Lower leg skin (tissue), 4 donors: ENCODE data around the gene FYCO1. TPM values are rescaled to one million over a fixed set of nuclear protein-coding genes. Genes with fewer than 3 reads are reported as not detected.

ENCODE experiments used
- DNase-seq, 2 donors: peaks; one replicate each; pipeline ENCODE4 v3.0.0-alpha.2; 2019; ENCODE audit warnings: low spot score in 2 of 2
- H3K4me3 ChIP-seq: fragments of 200-600 bp; sonication (generic); 2 replicates; pipeline ENCODE4 v1.5.1; 2017; ENCODE audit warnings: mild to moderate bottlenecking, low read depth; ENCODE audit not compliant: poor library complexity, severe bottlenecking
- POLR2A ChIP-seq, 2 donors: fragments of 450-650 bp; IDR thresholded peaks; one replicate each; pipeline ENCODE4 v1.6.1; 2016 to 2017; ENCODE audit warnings: antibody characterized with exemption in 2 of 2, mild to moderate bottlenecking in 1 of 2, moderate library complexity in 1 of 2
- WGBS, 2 donors: methylation state at CpG; one replicate each; pipeline ENCODE4 v1.1.5; 2018; 5-methylcytosine and 5-hydroxymethylcytosine counted together
- intact Hi-C: fragments of 100-400 bp; cut with DNase I; formaldehyde crosslinking; loops from one replicate; pipeline ENCODE4 v1.15.0; 2023; ENCODE audit warnings: low total_unique reads
- total RNA-seq, 4 donors: library from RNA; depleted of rRNA; stranded (reverse); fragments of >200 nt; gene quantifications; one replicate each; pipeline ENCODE4 v1.1.0, GENCODE V29; 2016
- TF ChIP-seq, protein P1 (sequence below), 3 donors: fragments of 450-650 bp; IDR thresholded peaks; one replicate each; pipeline ENCODE4 v1.5.1; 2016; ENCODE audit warnings: antibody characterized with exemption in 3 of 3, mild to moderate bottlenecking in 3 of 3, moderate library complexity in 2 of 3

FYCO1 gene
- total RNA-seq, 4 donors from 2014 or later, result 35.0 to 57.0 (median 51.3) TPM

DNA sequence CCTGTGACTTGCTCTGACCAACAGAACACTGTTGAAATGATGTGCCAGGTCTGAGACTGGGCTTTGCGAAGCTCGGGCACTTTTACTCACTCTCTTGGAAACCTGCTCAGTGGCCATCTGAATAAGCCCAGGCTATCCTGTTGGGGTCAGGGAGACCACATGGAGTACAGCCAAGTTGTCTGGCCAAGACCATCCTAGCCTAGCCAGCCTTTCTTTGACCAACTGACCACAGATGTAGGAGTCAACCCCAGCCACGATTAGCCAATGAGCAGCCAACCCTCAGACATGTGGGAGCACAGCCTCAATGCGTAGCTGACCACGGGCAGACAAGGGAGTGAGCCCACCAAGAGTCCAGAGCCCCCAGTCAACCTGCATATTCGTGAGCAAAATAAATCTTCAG is 83.2 kb downstream of the FYCO1 start:
- peak in 1 of 2 donors; percentile 61 for DNase-seq
- no peak overlapping the region for H3K4me3 ChIP-seq
- intact Hi-C loops, result no loop called here
- TF ChIP-seq POLR2A (IDR thresholded peaks at IDR 0.05), result no peak
- TF ChIP-seq, protein P1, sequence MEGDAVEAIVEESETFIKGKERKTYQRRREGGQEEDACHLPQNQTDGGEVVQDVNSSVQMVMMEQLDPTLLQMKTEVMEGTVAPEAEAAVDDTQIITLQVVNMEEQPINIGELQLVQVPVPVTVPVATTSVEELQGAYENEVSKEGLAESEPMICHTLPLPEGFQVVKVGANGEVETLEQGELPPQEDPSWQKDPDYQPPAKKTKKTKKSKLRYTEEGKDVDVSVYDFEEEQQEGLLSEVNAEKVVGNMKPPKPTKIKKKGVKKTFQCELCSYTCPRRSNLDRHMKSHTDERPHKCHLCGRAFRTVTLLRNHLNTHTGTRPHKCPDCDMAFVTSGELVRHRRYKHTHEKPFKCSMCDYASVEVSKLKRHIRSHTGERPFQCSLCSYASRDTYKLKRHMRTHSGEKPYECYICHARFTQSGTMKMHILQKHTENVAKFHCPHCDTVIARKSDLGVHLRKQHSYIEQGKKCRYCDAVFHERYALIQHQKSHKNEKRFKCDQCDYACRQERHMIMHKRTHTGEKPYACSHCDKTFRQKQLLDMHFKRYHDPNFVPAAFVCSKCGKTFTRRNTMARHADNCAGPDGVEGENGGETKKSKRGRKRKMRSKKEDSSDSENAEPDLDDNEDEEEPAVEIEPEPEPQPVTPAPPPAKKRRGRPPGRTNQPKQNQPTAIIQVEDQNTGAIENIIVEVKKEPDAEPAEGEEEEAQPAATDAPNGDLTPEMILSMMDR (IDR thresholded peaks at IDR 0.05), result no peak
- WGBS, 2 donors, result 92 to 96% methylated on average over 6 of the region's 6 CpGs

DNA sequence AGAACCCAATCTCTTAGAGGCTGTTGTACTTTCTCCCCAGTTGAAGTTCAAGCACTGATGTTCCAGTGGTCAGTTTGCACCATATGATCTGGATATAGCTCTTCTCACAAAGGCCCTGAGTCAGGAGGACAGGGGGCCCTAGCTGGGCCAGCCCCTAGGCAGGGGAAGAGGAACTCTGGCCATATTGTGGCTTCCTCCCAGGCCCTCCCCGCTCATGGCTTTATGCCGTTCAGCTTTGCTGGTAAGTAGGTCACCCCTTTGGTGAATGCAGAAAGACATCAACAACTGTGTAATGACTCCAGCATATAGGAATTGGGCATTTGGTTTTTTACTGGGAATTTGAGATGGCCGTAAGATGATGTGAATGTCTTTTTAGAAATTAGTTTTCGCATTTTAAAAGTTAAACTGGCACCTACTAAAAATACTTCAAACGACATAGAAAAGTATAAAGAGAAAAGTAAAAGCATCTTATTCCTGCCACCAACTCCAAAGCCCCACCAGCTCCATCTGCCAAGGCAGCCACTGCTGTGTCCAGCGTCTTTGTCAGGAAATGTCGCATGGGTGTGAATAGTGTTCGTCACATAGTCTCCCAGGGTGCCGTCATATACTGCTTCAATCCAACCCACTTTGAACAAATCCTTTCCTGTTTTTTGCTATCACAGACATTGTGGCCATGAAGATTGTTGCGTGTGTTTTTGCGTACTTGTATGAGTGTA is 84.0 kb downstream of the FYCO1 start:
- TF ChIP-seq POLR2A (IDR thresholded peaks at IDR 0.05), result no peak
- TF ChIP-seq, protein P1 (IDR thresholded peaks at IDR 0.05), result no peak
- no peak overlapping the region for H3K4me3 ChIP-seq
- intact Hi-C loops, result no loop called here
- peak in 1 of 2 donors; percentile 50 for DNase-seq
- WGBS, 2 donors, result 93 to 96% methylated on average over 11 of the region's 11 CpGs

DNA sequence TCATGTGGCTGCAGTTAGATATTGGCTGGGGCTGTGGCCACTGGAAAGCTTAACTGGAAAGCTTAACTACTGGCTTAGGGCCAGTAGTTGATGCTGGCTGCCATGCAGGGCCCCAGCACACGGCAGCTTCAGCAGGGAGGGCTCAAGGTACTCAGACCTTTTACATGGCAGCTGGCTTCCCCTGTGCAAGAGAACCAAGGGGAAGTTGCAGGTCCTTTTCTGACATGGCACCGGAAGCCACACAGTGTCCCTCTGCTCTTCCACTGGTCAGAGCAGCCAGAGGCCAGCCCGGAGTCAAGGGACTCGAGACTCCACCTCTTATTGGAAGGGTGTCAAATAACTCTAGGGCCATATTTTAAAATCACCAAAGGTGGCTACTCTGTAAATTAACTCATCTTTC is 84.7 kb downstream of the FYCO1 start:
- TF ChIP-seq, protein P1 (IDR thresholded peaks at IDR 0.05), result no peak
- 78 to 84% methylated on average over 4 of the region's 4 CpGs for WGBS, 2 donors
- DNase-seq, result no peak
- H3K4me3 ChIP-seq, result no peak overlapping the region
- intact Hi-C loops, result no loop called here

DNA sequence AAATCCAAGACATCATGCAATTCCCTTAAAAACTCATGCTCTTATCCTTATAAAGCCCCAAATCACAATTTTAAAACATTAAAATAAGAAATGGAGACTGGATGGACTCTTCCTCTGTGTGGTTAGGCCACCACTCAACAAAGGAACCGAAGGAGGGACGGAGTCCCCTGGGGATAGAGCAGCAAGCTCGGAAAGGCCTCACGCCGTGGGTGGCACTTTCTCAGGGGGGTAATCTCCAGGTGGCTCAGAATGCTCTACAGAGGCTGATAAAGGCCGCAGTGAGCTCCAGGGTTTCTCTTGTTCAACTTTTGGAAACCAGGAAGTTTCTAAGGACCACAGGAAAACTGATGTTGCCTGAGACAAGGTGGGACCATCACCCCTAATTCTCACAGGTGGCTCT is 86.1 kb downstream of the FYCO1 start:
- intact Hi-C loops, result no loop called here
- H3K4me3 ChIP-seq, result no peak overlapping the region
- TF ChIP-seq, protein P1 (IDR thresholded peaks at IDR 0.05), result no peak
- TF ChIP-seq POLR2A (IDR thresholded peaks at IDR 0.05), result no peak
- DNase-seq, result peak in 1 of 2 donors; percentile 29
- 92 to 94% methylated on average over 6 of the region's 6 CpGs for WGBS, 2 donors

DNA sequence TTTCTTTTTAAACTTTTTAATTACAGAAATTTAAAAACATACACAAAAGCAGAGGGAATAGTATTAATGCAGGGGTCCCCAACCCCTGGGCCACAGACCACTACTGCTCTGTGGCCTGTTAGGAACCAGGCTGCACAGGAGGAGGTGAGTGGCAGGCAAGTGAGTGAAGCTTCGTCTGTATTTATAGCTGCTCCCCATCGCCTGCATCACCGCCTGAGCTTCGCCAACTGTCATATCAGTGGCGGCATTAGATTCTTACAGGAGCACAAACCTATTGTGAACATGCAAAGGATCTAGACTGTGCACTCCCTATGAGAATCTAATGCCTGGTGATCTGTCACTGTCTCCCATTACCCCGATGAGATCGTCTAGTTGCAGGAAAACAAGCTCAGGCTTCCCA is 86.9 kb downstream of the FYCO1 start:
- intact Hi-C loops, result no loop called here
- H3K4me3 ChIP-seq, result no peak overlapping the region
- peak in 1 of 2 donors; percentile 63 for DNase-seq
- TF ChIP-seq, protein P1 (IDR thresholded peaks at IDR 0.05), result no peak
- 92 to 93% methylated on average over 7 of the region's 7 CpGs for WGBS, 2 donors
